ENCODE data around the gene KLHL6. TPM values are rescaled to one million over a fixed set of nuclear protein-coding genes. Genes with fewer than 3 reads are reported as not detected.

The KLHL6 gene
- total and polyA plus RNA-seq, 2 of the 13 experiments (the other 11 are each of a cell fraction or from before 2014, with no cell fraction given): not detected

DNA sequence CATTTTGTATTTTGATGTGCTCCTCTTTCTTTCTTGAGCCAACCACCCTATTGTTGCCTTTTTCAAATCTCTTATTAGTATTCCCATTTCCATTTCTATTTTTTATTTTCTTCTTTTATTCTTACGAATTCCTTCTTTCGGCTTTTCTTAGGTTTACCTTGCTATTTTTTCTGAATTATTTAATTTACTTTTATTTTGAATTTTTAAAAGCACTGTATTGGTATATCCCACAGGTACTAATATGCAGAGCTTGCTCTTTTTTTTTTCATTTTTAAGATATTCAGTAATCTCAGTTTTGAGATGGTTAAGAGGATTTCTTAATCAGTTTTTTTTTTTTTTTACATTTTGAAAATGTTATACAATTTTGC, 108.7 kb downstream of the KLHL6 start:
- peaks cover 9% of the 10 kb centered on the region for H3K9me3 ChIP-seq (ENCODE audit: low read length)
- H3K4me2 ChIP-seq (ENCODE audit: low read depth, low read length): peak overlapping the region; percentile 81
- DNase-seq (ENCODE audit: low spot score) (no peak), ATAC-seq (no peak), FAIRE-seq (no peak)
- intact Hi-C loops (cut with micrococcal nuclease; ENCODE audit: unreplicated experiment): no loop called here
- H4K20me1 ChIP-seq (ENCODE audit: insufficient read depth, low read length): no peaks in the 10 kb centered on the region
- H3K4me1 ChIP-seq (ENCODE audit: insufficient read depth, low read length): peaks cover 29% of the 10 kb centered on the region
- H3K36me3 ChIP-seq (replicated peaks in 1 of 2; ENCODE audit: control insufficient read depth in 1 of 2, insufficient read depth in 2 of 2, low read length in 2 of 2): 0 out of 5 replicates have a peak, but pooled peaks cover 0 to 2% of the 10 kb centered on the region in 2 experiments
- 77% methylated on average over 2 of the region's 2 CpGs for WGBS (ENCODE audit: low lambda C conversion rate)
- BruUV-seq (replicated peaks): no TSS peak
- no peaks in the 10 kb centered on the region; a peak in 2 of 5 replicates for H3K27me3 ChIP-seq (ENCODE audit: control insufficient read depth in 1 of 2, insufficient read depth in 2 of 2, low read length in 2 of 2)
- H3K79me2 ChIP-seq (ENCODE audit: insufficient read depth, low read length): peaks cover 8% of the 10 kb centered on the region
- H3K4me3 ChIP-seq (replicated peaks in 1 of 3; ENCODE audit: insufficient read depth in 1 of 3, low read depth in 2 of 3, low read length in 3 of 3): peak overlapping the region; percentile 97 to 99 (median 98)
- TF ChIP-seq, protein P1, sequence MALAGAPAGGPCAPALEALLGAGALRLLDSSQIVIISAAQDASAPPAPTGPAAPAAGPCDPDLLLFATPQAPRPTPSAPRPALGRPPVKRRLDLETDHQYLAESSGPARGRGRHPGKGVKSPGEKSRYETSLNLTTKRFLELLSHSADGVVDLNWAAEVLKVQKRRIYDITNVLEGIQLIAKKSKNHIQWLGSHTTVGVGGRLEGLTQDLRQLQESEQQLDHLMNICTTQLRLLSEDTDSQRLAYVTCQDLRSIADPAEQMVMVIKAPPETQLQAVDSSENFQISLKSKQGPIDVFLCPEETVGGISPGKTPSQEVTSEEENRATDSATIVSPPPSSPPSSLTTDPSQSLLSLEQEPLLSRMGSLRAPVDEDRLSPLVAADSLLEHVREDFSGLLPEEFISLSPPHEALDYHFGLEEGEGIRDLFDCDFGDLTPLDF (CRISPR knock-in tag; IDR thresholded peaks at IDR 0.05): no peak
- TF ChIP-seq ATRX (CRISPR knock-in tag; IDR thresholded peaks at IDR 0.05; ENCODE audit: borderline replicate concordance) (no peak), ZNF660 (CRISPR knock-in tag; IDR thresholded peaks at IDR 0.05; ENCODE audit: borderline replicate concordance, low read depth) (no peak), IKZF1 (IDR thresholded peaks at IDR 0.05) (no peak), MAFK (conservative IDR thresholded peaks at IDR 0.05 in 1 of 2, IDR thresholded peaks at IDR 0.05 in 1 of 2; ENCODE audit: low read length in 2 of 2) (peak in 1 of 2 experiments; percentile 21; a peak in 1 of 4 replicates)
- peak overlapping the region; percentile 88 for H2AFZ ChIP-seq (ENCODE audit: low read length)
- peak overlapping the region; percentile 88; the same call in 1 of the 2 replicates for H3K9ac ChIP-seq (ENCODE audit: insufficient read depth, low read depth, low read length)
- ChIA-PET POLR2A (no interaction called here), CTCF (ENCODE audit: low intra/inter-chr PET ratio, low total read pairs) (no interaction called here)
- H3K27ac ChIP-seq (ENCODE audit: extremely low read length, insufficient read depth, low read length): peak overlapping the region; percentile 77
- in situ Hi-C loops (cut with HindIII; ENCODE audit: extremely low pct_ligation_motif_present, low pct_unique_long_range_greater_than_20kb): no loop called here

DNA sequence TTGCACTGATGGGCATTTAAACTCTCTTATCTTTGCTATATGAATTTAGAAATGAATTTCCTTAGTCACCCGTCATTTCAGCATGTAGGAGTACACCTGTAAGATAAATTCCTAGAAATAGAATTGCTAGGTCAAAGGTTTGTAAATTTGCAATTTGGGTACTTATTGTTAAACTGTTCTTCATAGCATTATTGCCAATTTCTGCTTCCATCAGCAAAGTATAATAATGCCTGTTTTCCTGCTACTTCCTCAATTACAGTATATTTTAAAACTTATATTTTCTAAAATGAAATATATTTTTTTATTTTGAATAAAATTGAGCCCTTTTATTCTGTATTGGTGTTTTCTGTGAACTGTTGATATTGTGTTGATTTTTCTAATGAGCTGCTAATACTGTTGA, 110.8 kb downstream of the KLHL6 start:
- Histone ChIP-seq H3K27ac (ENCODE audit: extremely low read length, insufficient read depth, low read length) (no peak overlapping the region), H4K20me1 (ENCODE audit: insufficient read depth, low read length) (no peaks in the 10 kb centered on the region), H3K4me3 (replicated peaks in 1 of 3; ENCODE audit: insufficient read depth in 1 of 3, low read depth in 2 of 3, low read length in 3 of 3) (no peak overlapping the region), H3K4me1 (ENCODE audit: insufficient read depth, low read length) (peaks cover 25% of the 10 kb centered on the region), H3K9me3 (ENCODE audit: low read length) (peaks cover 9% of the 10 kb centered on the region), H3K79me2 (ENCODE audit: insufficient read depth, low read length) (peaks cover 8% of the 10 kb centered on the region), H3K4me2 (ENCODE audit: low read depth, low read length) (no peak overlapping the region), H3K27me3 (ENCODE audit: control insufficient read depth in 1 of 2, insufficient read depth in 2 of 2, low read length in 2 of 2) (no peaks in the 10 kb centered on the region; a peak in 2 of 5 replicates), H3K36me3 (replicated peaks in 1 of 2; ENCODE audit: control insufficient read depth in 1 of 2, insufficient read depth in 2 of 2, low read length in 2 of 2) (no peaks in the 10 kb centered on the region), H2AFZ (ENCODE audit: low read length) (no peak overlapping the region), H3K9ac (ENCODE audit: insufficient read depth, low read depth, low read length) (no peak overlapping the region)
- CTCF ChIA-PET (ENCODE audit: low intra/inter-chr PET ratio, low total read pairs): no interaction called here
- FAIRE-seq (no peak), DNase-seq (ENCODE audit: low spot score) (no peak), ATAC-seq (no peak)
- POLR2A ChIA-PET: no interaction called here
- TF ChIP-seq, protein P2, sequence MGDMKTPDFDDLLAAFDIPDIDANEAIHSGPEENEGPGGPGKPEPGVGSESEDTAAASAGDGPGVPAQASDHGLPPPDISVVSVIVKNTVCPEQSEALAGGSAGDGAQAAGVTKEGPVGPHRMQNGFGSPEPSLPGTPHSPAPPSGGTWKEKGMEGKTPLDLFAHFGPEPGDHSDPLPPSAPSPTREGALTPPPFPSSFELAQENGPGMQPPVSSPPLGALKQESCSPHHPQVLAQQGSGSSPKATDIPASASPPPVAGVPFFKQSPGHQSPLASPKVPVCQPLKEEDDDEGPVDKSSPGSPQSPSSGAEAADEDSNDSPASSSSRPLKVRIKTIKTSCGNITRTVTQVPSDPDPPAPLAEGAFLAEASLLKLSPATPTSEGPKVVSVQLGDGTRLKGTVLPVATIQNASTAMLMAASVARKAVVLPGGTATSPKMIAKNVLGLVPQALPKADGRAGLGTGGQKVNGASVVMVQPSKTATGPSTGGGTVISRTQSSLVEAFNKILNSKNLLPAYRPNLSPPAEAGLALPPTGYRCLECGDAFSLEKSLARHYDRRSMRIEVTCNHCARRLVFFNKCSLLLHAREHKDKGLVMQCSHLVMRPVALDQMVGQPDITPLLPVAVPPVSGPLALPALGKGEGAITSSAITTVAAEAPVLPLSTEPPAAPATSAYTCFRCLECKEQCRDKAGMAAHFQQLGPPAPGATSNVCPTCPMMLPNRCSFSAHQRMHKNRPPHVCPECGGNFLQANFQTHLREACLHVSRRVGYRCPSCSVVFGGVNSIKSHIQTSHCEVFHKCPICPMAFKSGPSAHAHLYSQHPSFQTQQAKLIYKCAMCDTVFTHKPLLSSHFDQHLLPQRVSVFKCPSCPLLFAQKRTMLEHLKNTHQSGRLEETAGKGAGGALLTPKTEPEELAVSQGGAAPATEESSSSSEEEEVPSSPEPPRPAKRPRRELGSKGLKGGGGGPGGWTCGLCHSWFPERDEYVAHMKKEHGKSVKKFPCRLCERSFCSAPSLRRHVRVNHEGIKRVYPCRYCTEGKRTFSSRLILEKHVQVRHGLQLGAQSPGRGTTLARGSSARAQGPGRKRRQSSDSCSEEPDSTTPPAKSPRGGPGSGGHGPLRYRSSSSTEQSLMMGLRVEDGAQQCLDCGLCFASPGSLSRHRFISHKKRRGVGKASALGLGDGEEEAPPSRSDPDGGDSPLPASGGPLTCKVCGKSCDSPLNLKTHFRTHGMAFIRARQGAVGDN (CRISPR knock-in tag; IDR thresholded peaks at IDR 0.05): no peak
- TF ChIP-seq MAFK (conservative IDR thresholded peaks at IDR 0.05 in 1 of 2, IDR thresholded peaks at IDR 0.05 in 1 of 2; ENCODE audit: low read length in 2 of 2): peak in 1 of 2 experiments; percentile 55; a peak in 1 of 4 replicates
- TF ChIP-seq MAFF (IDR thresholded peaks at IDR 0.05; ENCODE audit: low read depth, low read length): peak; percentile 47; the same call in 1 of the 2 replicates
- WGBS (ENCODE audit: low lambda C conversion rate): 47% methylated on average over 1 of the region's 1 CpG
- BruUV-seq (replicated peaks): no TSS peak
- in situ Hi-C loops (cut with HindIII; ENCODE audit: extremely low pct_ligation_motif_present, low pct_unique_long_range_greater_than_20kb) (no loop called here), intact Hi-C loops (cut with micrococcal nuclease; ENCODE audit: unreplicated experiment) (no loop called here)

Data from HepG2 (cell line).